PC-3 (cell line): ENCODE data around the gene PPA1.

ENCODE experiments used
- EZH2 ChIP-seq: fragments of 300-600 bp; sonication (generic); IDR thresholded peaks from one replicate; pipeline ENCODE4 v1.6.1; 2017; ENCODE audit warnings: antibody characterized with exemption, mild to moderate bottlenecking, low read length; ENCODE audit not compliant: unreplicated experiment
- TF ChIP-seq, protein P1 (sequence below): fragments of 300-600 bp; sonication (generic); conservative IDR thresholded peaks from 2 replicates; pipeline ENCODE4 v1.5.1; 2017; ENCODE audit warnings: antibody characterized with exemption, low read depth, mild to moderate bottlenecking, low read length

DNA sequence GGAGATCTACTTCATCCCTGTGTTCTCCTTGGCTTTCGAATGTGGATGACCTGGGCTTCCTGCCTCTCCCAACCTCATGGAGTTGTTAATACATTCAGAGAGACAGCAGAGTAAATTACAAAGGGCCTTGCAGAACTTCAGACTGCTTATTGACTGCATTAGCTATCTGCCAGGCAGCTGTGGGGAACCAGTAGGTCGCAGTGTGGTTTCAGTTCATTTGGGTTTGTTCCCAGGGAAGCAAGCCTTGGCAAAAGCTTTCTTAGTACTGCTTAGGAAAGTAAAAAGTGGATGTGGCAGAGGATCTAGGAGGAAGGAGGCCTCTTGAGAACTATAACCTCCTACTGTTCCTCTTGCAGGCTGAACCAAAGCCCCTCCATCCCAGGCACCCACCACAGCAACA, 41.4 kb upstream of the PPA1 start:
- TF ChIP-seq, protein P1, sequence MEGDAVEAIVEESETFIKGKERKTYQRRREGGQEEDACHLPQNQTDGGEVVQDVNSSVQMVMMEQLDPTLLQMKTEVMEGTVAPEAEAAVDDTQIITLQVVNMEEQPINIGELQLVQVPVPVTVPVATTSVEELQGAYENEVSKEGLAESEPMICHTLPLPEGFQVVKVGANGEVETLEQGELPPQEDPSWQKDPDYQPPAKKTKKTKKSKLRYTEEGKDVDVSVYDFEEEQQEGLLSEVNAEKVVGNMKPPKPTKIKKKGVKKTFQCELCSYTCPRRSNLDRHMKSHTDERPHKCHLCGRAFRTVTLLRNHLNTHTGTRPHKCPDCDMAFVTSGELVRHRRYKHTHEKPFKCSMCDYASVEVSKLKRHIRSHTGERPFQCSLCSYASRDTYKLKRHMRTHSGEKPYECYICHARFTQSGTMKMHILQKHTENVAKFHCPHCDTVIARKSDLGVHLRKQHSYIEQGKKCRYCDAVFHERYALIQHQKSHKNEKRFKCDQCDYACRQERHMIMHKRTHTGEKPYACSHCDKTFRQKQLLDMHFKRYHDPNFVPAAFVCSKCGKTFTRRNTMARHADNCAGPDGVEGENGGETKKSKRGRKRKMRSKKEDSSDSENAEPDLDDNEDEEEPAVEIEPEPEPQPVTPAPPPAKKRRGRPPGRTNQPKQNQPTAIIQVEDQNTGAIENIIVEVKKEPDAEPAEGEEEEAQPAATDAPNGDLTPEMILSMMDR: no peak
- TF ChIP-seq EZH2: no peak
